Smooth muscle cell (in vitro differentiated cells): ENCODE data around the gene SLC12A3. TPM values are rescaled to one million over a fixed set of nuclear protein-coding genes. Genes with fewer than 3 reads are reported as not detected.

Experiments used
- DNase-seq: peaks from one replicate; lab custom pipeline; 2025; ENCODE audit not compliant: unreplicated experiment; lab: John Stamatoyannopoulos, UW
- H2AFZ ChIP-seq: fragments of 200-600 bp; sonication (generic); 2 replicates; pipeline ENCODE4 v1.6.0; 2016; ENCODE audit warnings: antibody characterized with exemption, low read depth, mild to moderate bottlenecking
- H3F3A ChIP-seq: fragments of 200-600 bp; sonication (generic); 2 replicates; pipeline ENCODE4 v1.6.0; 2017; ENCODE audit warnings: antibody characterized with exemption, low read depth
- H3K27ac ChIP-seq: fragments of 200-600 bp; sonication (generic); 2 replicates; pipeline ENCODE4 v1.5.1; 2016; ENCODE audit warnings: low read depth, mild to moderate bottlenecking
- H3K27me3 ChIP-seq: fragments of 200-600 bp; sonication (generic); 2 replicates; pipeline ENCODE4 v1.6.1; 2016; ENCODE audit warnings: low read depth, mild to moderate bottlenecking
- H3K36me3 ChIP-seq: fragments of 200-600 bp; sonication (generic); 2 replicates; pipeline ENCODE4 v1.5.1; 2016; ENCODE audit warnings: low read depth
- H3K4me1 ChIP-seq: fragments of 200-600 bp; sonication (generic); 2 replicates; pipeline ENCODE4 v1.5.1; 2016; ENCODE audit warnings: low read depth
- H3K4me2 ChIP-seq: fragments of 200-600 bp; sonication (generic); 2 replicates; pipeline ENCODE4 v1.6.0; 2016; ENCODE audit warnings: mild to moderate bottlenecking
- H3K4me3 ChIP-seq: fragments of 200-600 bp; sonication (generic); 2 replicates; pipeline ENCODE4 v1.5.1; 2016; ENCODE audit warnings: mild to moderate bottlenecking
- H3K79me2 ChIP-seq: fragments of 200-600 bp; sonication (generic); 2 replicates; pipeline ENCODE4 v1.6.0; 2016; ENCODE audit warnings: low read depth, mild to moderate bottlenecking
- H3K9ac ChIP-seq: fragments of 200-600 bp; sonication (generic); 2 replicates; pipeline ENCODE4 v1.6.0; 2016; ENCODE audit warnings: low read depth
- H3K9me3 ChIP-seq: fragments of 200-600 bp; sonication (generic); replicated peaks from 2 replicates; pipeline ENCODE4 v1.5.1; 2016; ENCODE audit warnings: low read depth
- H4K20me1 ChIP-seq: fragments of 200-600 bp; sonication (generic); 2 replicates; pipeline ENCODE4 v1.6.0; 2016; ENCODE audit warnings: low read depth
- CTCF ChIP-seq: fragments of 200-600 bp; sonication (generic); IDR thresholded peaks from 2 replicates; pipeline ENCODE4 v1.5.1; 2017; ENCODE audit warnings: borderline replicate concordance, mild to moderate bottlenecking, antibody characterized with exemption; ENCODE audit not compliant: insufficient read depth, poor library complexity, severe bottlenecking
- WGBS: methylation state at CpG from one replicate; pipeline ENCODE4 v1.1.7; 2016; ENCODE audit warnings: low lambda C conversion rate; 5-methylcytosine and 5-hydroxymethylcytosine counted together
- polyA plus RNA-seq: library from polyadenylated mRNA; unstranded; fragments of >200 nt; fragmentation: Nextera tagmentation; extraction: Ambion mirVana; gene quantifications from 2 replicates; pipeline ENCODE4 v1.2.1, GENCODE V29; 2016
- total RNA-seq: library from RNA; depleted of rRNA; stranded (reverse); fragments of >200 nt; gene quantifications from 2 replicates; pipeline ENCODE4 v1.2.3, GENCODE V29; 2014

SLC12A3 gene
- total and polyA plus RNA-seq, 2 experiments from 2014 or later: not detected

- Histone ChIP-seq H3K9me3 (no peaks in the 10 kb centered on the region), H3K4me3 (no peak overlapping the region), H3F3A (peaks cover 53% of the 10 kb centered on the region), H3K4me2 (no peak overlapping the region), H3K27ac (no peak overlapping the region), H3K4me1 (no peaks in the 10 kb centered on the region), H3K27me3 (no peaks in the 10 kb centered on the region), H3K79me2 (peaks cover 14% of the 10 kb centered on the region), H4K20me1 (peaks cover 71% of the 10 kb centered on the region), H3K36me3 (peaks cover 37% of the 10 kb centered on the region), H3K9ac (no peak overlapping the region), H2AFZ (no peak overlapping the region)
- DNase-seq: no peak
- TF ChIP-seq CTCF: no peak
- 85% methylated on average over 9 of the region's 9 CpGs for WGBS
Measured at GRCh38 chr16:56941856-56942331, 76.9 kb downstream of the SLC12A3 start.

DNA sequence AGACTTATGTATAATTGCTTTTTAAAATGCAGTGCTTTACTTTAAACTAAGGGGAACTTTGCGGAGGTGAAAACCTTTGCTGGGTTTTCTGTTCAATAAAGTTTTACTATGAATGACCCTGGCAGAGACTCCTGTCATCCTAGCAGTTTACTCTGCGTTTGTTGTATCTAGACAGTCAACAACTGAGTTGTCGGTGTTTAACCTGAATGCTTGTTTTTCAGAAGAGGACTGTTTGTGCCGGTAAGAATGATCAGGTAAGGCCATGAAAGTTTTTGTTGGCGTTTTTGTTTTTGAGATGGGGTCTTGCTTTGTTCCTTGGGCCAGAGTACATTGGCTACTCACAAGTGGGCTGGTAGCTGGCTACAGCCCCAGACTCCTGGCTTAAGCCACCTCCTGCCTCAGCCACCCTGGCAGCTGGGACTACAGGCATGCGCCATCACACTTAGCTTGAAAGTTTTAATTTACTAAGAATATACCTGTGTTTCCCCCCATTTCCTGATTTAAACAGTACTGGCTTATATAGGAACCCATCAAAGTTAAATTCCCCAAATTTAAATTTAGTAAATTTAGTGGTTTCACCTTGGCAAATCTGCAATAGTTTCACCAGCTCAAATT is 78.9 kb downstream of the SLC12A3 start:
- no peaks in the 10 kb centered on the region for H3K9me3 ChIP-seq
- TF ChIP-seq CTCF: no peak
- H3K4me3 ChIP-seq: no peak overlapping the region
- H3K27me3 ChIP-seq: no peaks in the 10 kb centered on the region
- no peak for DNase-seq
- H3K9ac ChIP-seq: no peak overlapping the region
- H2AFZ ChIP-seq: no peak overlapping the region
- no peak overlapping the region for H3K4me2 ChIP-seq
- peaks cover 5% of the 10 kb centered on the region for H3K79me2 ChIP-seq
- no peaks in the 10 kb centered on the region for H3K4me1 ChIP-seq
- H3K27ac ChIP-seq: peak overlapping the region; percentile 40
- H4K20me1 ChIP-seq: peaks cover 52% of the 10 kb centered on the region
- peaks cover 49% of the 10 kb centered on the region for H3F3A ChIP-seq
- WGBS: 89% methylated on average over 6 of the region's 6 CpGs
- H3K36me3 ChIP-seq: peaks cover 25% of the 10 kb centered on the region

DNA sequence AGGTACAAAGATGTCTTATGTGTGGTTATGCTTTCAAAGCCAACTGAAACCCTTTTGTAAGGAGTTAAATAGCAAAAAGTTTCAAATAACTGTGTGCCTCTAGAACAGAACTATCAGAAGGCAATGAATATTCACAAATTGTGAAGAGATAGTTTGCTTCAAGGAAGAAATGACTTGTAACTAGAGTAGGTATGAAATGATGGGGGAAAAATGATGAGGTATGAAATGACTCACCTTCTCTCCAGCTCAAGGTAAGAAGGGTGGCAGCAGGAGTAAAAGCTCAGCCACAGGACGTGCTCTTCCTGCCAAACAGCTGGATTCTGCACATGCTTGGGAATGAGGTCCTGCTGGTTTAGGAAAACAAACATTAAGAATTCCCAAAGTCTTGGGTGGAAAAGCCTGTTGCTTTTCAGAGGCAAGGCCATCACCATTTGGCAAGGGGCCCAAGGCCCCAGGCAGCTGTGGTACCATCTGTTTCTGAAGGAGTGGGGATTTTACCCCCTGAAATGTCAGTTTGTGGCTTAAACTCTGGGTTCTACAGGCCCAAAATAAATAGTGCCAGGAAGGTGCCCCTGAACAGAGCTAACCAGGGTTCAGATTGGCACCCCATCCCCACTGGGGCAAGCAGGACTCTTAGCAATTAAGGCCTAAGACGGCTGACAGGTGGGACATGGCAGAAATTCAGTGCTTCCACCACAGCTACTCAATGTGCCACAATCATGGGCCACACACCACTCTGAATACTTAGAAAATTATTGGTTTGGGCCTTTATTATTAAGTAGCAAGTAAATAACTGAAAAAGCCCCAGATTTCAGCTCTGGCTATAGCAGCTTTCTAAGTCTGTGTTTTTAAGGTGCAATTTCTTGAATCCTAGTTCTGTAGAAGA is 80.2 kb downstream of the SLC12A3 start:
- Histone ChIP-seq H3K27ac (peak overlapping the region; percentile 40), H3K9me3 (no peaks in the 10 kb centered on the region), H3F3A (peaks cover 45% of the 10 kb centered on the region), H3K36me3 (peaks cover 20% of the 10 kb centered on the region), H4K20me1 (peaks cover 38% of the 10 kb centered on the region), H3K4me2 (no peak overlapping the region), H2AFZ (no peak overlapping the region), H3K4me3 (no peak overlapping the region), H3K27me3 (no peaks in the 10 kb centered on the region), H3K4me1 (no peaks in the 10 kb centered on the region), H3K9ac (no peak overlapping the region), H3K79me2 (peaks cover 1% of the 10 kb centered on the region)
- no peak for DNase-seq
- no peak for TF ChIP-seq CTCF
- WGBS: 80% methylated on average over 2 of the region's 2 CpGs
